Activated T-cell treated with anti-CD3 and anti-CD28 coated beads, Interleukin-2, amount 50 U/mL, for 4 hours (primary cell): ENCODE data around the gene ZBTB16. TPM values are rescaled to one million over a fixed set of nuclear protein-coding genes. Genes with fewer than 3 reads are reported as not detected.

Source experiments
- ATAC-seq, 2 donors: fragments of 200-7000 bp; cut with Tn5 transposase; one replicate each; pipeline ENCODE4 v1.10.0; 2021
- DNase-seq: peaks from one replicate; pipeline ENCODE4 v3.0.0-alpha.2; 2020
- H3K27me3 Mint-ChIP-seq: one replicate; pipeline ENCODE4 v1.8.0; 2021; ENCODE audit warnings: low read depth, mixed read lengths
- H3K36me3 Mint-ChIP-seq: one replicate; pipeline ENCODE4 v1.8.0; 2022; ENCODE audit warnings: mixed read lengths; ENCODE audit not compliant: insufficient read depth
- H3K4me1 Mint-ChIP-seq: one replicate; pipeline ENCODE4 v1.8.0; 2021; ENCODE audit warnings: low read depth, mixed read lengths
- H3K4me3 Mint-ChIP-seq: one replicate; pipeline ENCODE4 v1.8.0; 2021; ENCODE audit warnings: mild to moderate bottlenecking, moderate library complexity, mixed read lengths
- H3K9me3 Mint-ChIP-seq: one replicate; pipeline ENCODE4 v1.8.0; 2021; ENCODE audit warnings: mixed read lengths
- total RNA-seq, 3 donors: library from RNA; stranded (reverse); gene quantifications; one replicate each; pipeline ENCODE4 v1.2.1, GENCODE V29; 2021

The ZBTB16 gene
- total RNA-seq, 3 donors from 2014 or later: 3.4 to 4.4 (median 4.1) TPM

DNA sequence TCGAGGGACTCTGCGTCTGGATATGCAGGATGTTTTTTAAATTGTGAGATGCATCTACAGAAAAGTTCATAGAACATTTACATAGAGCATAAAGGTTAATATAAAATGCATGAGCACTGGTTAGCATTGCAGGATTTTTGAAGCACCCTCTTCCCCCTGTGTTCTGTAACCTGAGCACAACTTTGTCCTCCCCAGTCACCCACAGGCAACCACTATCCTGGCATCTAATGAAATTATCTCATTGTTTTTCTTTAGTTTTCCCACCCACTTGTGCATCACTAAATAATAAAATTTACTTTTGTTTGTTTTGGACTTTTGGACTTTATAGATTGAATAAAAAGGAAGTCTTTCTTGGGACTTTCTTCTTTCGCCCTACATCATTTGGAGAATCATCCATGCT, 226.7 kb downstream of the ZBTB16 start:
- Mint-ChIP-seq H3K36me3 (no peaks in the 10 kb centered on the region), H3K4me3 (no peak overlapping the region), H3K9me3 (no peaks in the 10 kb centered on the region), H3K27me3 (peaks cover 2% of the 10 kb centered on the region), H3K4me1 (no peaks in the 10 kb centered on the region)
- no peak for DNase-seq
- ATAC-seq: no peak

DNA sequence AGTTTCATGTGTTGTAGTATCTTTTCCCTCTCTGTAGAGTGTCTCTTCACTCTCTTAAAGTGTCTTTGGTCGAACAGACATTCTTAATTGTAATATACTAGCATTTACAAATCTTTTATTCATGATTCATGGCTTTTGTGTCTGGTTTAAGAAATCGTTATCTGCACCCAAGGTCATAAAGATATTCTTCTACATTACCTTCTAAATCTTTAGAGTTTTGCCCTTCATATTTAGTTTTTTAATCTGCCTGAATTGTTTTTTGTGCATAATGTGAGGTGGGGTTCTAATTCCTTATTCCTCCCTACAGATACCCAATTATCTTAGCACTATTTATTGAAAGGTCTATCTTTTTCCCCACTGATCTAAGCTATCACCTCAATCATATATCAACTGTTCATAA, 227.6 kb downstream of the ZBTB16 start:
- Mint-ChIP-seq H3K27me3 (peaks cover 6% of the 10 kb centered on the region), H3K9me3 (no peaks in the 10 kb centered on the region), H3K36me3 (no peaks in the 10 kb centered on the region), H3K4me3 (no peak overlapping the region), H3K4me1 (no peaks in the 10 kb centered on the region)
- ATAC-seq (no peak), DNase-seq (no peak)

DNA sequence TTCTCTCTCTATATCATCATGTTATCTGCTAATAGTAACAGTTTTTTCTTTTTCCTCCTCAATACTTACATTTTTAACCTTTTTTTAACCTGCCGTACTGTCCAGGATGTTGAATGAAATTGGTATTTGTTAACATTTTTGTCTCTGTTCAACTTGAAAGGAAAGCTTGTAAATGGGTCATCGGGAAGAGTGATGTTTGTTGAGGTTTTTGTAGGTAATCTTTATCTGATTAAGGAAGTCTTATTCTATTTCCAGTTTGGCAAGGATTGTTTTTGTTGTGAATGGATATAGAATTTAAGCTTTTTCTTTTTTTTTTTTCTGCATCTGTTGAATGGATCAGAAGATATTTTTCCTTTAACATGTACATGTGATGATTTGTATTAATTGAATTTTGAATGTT, 228.6 kb downstream of the ZBTB16 start:
- no peak for ATAC-seq
- H3K4me3 Mint-ChIP-seq: no peak overlapping the region

DNA sequence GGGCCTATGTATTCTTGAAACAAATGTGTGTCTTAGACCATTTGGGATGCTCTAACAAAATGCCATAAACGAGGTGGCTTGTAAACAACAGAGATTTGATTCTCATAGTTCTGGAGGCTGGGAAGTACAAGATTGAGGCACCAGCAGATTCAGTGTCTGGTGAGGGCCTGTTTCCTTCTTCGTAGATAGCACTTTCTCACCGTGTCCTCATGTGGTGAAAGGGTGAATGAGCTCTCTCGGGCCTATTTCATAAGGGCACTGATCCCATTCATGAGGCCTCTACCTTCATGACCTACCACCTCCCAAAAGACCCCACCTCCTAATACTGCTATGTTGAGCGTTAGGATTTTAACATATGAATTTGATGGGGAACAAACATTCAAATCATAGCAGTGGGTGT, 230.3 kb downstream of the ZBTB16 start:
- H3K36me3 Mint-ChIP-seq: no peaks in the 10 kb centered on the region
- no peak for DNase-seq
- peaks cover 9% of the 10 kb centered on the region for H3K27me3 Mint-ChIP-seq
- H3K4me3 Mint-ChIP-seq: no peak overlapping the region
- no peaks in the 10 kb centered on the region for H3K9me3 Mint-ChIP-seq
- ATAC-seq: no peak
- H3K4me1 Mint-ChIP-seq: no peaks in the 10 kb centered on the region

More for the DNA sequence above, 228.6 kb downstream of the ZBTB16 start:
- peaks cover 6% of the 10 kb centered on the region for H3K27me3 Mint-ChIP-seq
- H3K4me1 Mint-ChIP-seq: no peaks in the 10 kb centered on the region
- DNase-seq: no peak
- no peaks in the 10 kb centered on the region for H3K9me3 Mint-ChIP-seq
- H3K36me3 Mint-ChIP-seq: no peaks in the 10 kb centered on the region

DNA sequence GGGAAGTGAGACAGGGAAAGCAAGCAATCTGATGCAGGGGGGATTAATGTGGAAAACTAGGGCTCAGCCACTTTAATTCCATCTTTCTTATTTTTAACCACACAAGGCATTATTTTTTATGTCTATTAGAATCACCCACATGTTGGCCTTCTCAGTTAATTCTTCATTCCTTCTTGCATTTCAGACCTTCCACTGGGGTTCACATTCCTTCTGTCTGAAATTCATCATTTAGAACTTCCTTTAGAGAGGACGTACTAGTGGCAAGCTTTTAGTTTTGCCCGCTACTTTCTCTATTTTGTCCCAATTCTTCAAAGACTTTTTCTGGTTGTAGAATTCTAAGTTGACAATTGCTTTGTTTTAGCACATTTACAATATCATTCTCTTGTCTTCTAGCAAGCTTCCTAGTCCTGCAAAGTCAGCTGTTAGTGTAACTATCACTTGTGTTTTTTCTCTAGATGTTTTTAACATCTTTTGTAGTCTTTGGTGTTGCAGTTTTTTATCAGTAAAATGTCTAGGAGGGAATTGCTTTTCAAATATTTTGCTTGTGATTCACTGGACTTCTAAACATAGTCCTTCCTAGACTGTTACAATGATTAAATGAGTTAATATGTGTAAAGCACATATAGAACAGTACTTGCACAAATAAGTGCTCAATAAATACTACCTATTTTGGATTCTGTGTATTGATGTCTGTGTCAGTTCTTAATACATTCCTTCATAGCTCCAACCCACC, 231.2 kb downstream of the ZBTB16 start:
- Mint-ChIP-seq H3K27me3 (peaks cover 9% of the 10 kb centered on the region), H3K36me3 (no peaks in the 10 kb centered on the region), H3K4me1 (no peaks in the 10 kb centered on the region), H3K9me3 (no peaks in the 10 kb centered on the region), H3K4me3 (no peak overlapping the region)
- ATAC-seq (no peak), DNase-seq (no peak)

DNA sequence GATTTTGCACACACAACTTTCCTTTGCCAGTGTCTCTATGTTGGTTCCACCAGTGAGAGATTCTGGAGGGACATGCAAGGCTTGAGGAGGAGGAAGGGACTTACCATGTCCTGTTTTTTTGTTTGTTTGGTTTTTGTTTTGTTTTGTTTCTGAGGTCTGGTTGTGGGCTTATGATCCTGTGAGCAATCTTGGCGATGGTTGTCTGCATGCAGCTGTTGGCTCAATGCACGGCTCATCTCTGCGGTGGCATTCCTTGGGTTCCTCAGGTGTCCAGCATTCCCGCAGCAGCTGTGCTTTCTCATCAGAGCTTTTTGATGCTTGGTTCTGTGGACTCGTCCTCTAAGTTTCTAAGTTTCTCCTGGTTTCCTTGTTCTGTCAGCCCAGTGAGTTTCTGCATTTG, 231.9 kb downstream of the ZBTB16 start:
- no peaks in the 10 kb centered on the region for H3K36me3 Mint-ChIP-seq
- H3K9me3 Mint-ChIP-seq: no peaks in the 10 kb centered on the region
- no peak overlapping the region for H3K4me3 Mint-ChIP-seq
- DNase-seq (no peak), ATAC-seq (no peak)
- peaks cover 13% of the 10 kb centered on the region for H3K27me3 Mint-ChIP-seq
- H3K4me1 Mint-ChIP-seq: no peaks in the 10 kb centered on the region

DNA sequence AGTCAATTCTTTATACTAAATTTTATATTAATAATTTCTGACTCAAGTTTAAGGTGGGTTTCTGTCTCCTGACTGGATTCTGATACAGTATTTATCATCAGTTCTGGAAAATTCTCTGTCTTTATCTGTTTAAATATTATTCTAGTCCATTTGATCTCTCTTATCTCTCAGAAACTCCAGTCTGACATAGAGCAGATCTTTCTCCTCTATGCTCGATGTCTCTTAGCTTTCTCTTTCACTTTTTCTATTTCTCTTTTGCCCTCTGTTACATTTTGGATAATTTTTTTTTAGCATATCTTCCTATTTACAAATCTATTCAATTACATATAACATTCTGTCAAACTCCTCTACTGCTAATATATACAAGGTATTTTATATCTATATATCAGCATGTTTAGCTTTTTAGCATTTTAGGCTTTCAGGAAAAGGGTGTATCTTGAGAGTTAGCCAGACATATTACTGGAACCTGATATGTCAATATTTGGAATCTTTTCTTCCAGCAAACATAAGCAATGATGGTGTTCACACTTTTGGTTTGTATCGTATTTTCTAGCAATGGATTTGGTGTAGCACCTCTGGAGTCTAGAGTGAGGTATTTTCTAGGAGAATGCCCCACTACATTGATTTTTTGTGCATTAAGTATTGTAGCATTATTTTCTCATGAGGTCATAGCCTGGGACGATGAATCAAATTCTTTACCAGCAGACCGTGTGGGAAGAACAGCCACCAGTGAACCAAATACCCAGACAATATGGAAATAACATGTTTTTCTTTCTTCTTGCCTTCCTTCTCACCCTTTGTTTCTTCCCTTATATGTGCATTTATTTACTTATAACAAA, 232.6 kb downstream of the ZBTB16 start:
- ATAC-seq: no peak

DNA sequence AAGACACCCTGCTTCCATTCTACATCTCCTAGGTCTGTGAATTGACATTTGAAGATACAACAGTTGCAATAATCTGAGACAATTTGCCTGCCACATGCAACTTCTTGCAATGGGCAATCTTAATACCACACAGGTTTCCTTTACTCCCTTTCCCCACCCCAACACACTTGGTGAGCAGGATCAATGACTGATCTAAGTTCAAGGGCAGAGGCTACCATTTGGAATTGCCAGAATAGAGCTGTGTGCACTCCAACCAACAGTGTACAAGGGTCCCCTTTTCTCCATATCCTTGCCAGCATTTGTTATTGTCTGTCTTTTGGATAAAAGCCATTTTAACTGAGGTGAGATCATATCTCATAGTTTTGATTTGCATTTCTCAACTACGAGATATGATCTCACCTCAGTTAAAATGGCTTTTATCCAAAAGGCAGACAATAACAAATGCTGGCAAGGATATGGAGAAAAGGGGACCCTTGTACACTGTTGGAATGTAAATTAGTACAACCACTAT, 233.7 kb downstream of the ZBTB16 start:
- Mint-ChIP-seq H3K4me1 (no peaks in the 10 kb centered on the region), H3K27me3 (peaks cover 16% of the 10 kb centered on the region), H3K4me3 (no peak overlapping the region), H3K36me3 (no peaks in the 10 kb centered on the region), H3K9me3 (no peaks in the 10 kb centered on the region)
- ATAC-seq (no peak), DNase-seq (no peak)

More for the DNA sequence above, 232.6 kb downstream of the ZBTB16 start:
- Mint-ChIP-seq H3K4me1 (no peaks in the 10 kb centered on the region), H3K36me3 (no peaks in the 10 kb centered on the region), H3K4me3 (no peak overlapping the region), H3K27me3 (peaks cover 13% of the 10 kb centered on the region), H3K9me3 (no peaks in the 10 kb centered on the region)
- no peak for DNase-seq

DNA sequence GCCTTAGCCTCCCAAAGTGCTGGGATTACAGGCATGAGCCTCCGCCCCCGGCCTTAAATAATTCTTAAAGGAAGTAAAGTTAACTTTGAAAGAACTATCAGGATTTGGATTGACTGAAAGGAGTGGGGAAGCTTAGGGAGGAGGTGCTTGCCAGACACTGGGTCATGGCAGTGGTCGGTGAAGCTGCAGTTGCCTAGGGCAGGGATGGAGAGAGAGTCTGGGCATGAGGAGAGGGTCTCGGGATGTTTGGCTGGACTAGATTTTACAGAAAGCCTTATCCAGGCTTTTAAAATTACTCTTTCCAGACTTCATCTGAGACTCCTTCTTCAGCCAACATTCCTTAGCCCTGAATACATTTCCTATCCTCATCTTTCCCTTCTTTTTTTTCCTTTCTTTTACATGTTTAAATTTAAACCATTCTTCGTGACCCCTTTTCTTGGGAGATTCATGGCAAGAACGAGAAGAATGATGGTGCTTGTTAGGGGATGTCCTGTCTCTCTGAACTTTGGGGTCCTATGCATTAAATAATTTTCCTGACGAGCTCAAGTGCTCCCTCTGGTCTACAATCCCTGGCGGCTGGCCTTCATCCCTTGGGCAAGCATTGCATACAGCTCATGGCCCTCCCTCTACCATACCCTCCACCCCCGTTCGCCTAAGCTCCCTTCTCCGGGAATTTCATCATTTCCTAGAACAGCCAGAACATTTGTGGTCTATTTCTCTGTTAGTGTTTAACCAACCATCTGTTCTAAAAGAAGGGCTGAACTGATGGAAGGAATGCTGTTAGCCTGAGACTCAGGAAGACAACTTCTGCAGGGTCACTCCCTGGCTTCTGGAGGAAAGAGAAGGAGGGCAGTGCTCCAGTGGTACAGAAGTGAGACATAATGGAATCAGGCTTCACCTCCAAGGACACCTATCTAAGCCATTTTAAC, 236.4 kb downstream of the ZBTB16 start, which contains the start of gene NNMT:
Gene NNMT, plus strand, starts transcription at position 724 of the 929 bp plus-strand sequence. Its CDS starts 158 bp downstream, at position 882.
- ATAC-seq: no peak
- peaks cover 12% of the 10 kb centered on the region for H3K9me3 Mint-ChIP-seq
- no peaks in the 10 kb centered on the region for H3K4me1 Mint-ChIP-seq
- H3K27me3 Mint-ChIP-seq: peaks cover 19% of the 10 kb centered on the region
- no peaks in the 10 kb centered on the region for H3K36me3 Mint-ChIP-seq
- no peak within 1 kb of the TSS for H3K4me3 Mint-ChIP-seq
- DNase-seq: no peak

DNA sequence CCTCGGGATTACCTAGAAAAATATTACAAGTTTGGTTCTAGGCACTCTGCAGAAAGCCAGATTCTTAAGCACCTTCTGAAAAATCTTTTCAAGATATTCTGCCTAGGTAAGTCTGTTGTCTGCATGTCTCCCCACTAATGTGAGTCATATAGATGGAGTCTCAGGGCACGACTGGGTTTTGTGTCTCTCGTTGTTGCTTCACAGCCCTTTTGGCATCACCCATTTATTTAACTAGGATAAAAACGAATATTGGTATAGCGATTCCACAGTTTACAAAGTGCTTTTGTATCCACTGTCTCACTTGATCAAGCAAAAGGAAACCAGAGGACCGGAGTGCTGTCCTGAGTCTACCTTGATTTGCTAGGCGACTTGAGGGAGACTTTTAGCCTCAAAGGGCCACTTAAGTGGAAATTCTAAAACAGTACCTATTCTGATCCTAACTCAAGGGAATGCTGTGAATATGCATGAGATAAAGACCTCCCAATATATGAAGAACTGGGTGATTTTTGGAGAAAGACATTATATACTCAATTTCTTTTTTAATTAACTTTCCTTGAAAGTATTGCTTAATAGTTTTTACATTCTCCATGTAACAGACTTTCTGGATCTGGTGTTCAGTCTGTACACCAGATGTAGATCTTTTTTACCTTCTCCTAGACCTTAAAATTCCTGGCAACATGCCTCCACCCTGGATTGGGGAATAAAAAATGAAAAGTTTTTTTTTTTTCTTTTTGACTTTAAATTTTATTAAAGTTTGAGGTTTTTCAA, 237.3 kb downstream of the ZBTB16 start:
- H3K4me3 Mint-ChIP-seq: no peak overlapping the region
- DNase-seq (no peak), ATAC-seq (no peak)
- H3K9me3 Mint-ChIP-seq: peaks cover 16% of the 10 kb centered on the region
- H3K36me3 Mint-ChIP-seq: no peaks in the 10 kb centered on the region
- peaks cover 16% of the 10 kb centered on the region for H3K27me3 Mint-ChIP-seq
- no peaks in the 10 kb centered on the region for H3K4me1 Mint-ChIP-seq

DNA sequence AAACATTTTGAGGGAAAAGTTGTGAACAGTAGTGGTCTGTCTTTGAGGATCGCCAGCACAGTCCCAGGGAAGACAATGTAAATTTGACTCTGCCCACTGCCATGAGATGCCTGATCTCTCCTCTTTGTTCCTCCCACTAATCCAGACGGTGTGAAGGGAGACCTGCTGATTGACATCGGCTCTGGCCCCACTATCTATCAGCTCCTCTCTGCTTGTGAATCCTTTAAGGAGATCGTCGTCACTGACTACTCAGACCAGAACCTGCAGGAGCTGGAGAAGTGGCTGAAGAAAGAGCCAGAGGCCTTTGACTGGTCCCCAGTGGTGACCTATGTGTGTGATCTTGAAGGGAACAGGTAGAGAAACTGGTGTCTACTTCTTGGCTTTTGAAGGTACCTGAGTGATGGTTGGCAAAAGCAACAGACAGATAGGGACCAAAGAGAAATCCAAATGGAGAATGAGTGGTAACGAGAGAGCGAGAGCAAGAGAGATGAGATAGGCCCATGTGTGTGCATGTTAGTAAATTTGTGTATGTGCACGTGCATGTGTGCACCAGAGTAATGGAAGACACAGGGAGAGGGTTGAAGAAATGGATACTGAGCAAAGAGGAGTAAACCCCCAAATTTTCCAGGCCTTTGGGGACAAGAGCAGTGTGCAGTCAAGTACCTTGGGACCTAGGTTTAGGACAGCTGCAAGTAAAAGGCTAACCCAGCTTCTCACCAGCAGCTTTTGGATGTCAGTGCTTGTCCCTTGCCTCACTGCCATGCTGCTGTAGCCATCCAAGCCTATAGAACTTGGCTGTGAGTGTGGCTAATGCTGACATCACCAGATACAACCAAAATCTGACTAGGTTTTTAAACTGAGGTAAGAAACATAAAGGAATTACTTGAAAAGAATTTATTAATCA, 238.5 kb downstream of the ZBTB16 start:
- Mint-ChIP-seq H3K4me1 (no peaks in the 10 kb centered on the region), H3K36me3 (no peaks in the 10 kb centered on the region), H3K4me3 (no peak overlapping the region), H3K9me3 (peaks cover 22% of the 10 kb centered on the region), H3K27me3 (peaks cover 16% of the 10 kb centered on the region)
- no peak for ATAC-seq
- DNase-seq: no peak

DNA sequence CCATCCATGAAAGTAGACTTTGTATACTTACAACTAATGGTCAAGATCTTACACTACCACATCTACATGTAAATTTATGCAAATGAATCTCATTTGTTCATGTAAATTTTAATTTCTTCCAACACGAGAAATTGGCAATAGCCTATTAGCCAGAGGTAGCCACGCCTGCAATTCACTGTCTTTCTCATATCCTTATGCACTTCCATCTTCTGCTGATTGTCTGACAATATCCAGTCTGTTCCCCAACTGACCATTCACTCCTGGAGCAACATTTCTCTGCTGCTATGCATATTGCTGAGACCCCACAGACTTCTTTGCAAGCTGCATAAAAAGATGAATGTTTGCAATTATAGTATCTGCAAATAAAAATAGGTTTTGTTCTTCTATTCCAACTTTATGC, 239.2 kb downstream of the ZBTB16 start:
- DNase-seq (no peak), ATAC-seq (no peak)
- Mint-ChIP-seq H3K4me3 (no peak overlapping the region), H3K4me1 (no peaks in the 10 kb centered on the region), H3K36me3 (no peaks in the 10 kb centered on the region), H3K27me3 (peaks cover 15% of the 10 kb centered on the region), H3K9me3 (peaks cover 22% of the 10 kb centered on the region)
